ENCODE measurements around the gene TCEA2.

DNA sequence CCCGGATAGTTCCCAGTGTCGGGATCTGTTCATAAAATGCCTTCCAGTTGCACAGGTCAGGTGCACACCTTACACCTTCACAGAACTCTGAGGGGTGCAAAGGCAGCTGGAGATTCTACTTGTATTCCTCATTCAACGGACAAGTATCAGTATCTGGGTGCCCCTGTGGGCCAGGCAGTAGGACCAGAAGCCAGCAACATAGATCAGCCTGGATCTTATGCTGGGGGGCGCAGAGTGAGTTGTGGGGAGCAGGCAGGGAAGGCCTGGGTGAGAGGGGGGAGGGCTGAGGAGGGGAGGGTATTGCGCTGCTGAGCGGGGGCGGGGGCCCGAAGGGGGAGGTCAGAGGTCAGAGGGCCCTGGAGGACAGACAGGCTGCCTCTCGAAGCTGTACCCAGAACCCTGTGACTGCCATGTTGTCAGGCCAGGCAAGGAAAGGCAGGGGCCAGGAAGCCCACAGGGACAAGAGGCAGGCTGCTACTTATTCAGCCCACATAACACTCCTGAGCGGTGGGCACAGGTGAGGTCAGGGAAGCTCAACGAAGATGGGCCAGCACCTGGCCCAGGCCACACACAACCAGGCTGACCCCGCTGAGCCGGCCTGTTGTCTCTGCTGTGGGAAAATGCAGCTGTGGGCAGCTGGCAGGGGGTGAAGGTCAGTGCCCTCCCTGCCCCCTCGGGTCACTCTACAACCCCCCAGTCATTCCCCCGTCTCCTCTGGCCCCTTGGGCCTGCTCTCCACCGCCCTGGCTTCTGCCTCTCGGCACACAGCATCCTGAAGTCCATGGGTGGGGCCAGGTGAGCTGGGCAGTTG is 18.0 kb downstream of the TCEA2 start:
- TF ChIP-seq, protein P1, sequence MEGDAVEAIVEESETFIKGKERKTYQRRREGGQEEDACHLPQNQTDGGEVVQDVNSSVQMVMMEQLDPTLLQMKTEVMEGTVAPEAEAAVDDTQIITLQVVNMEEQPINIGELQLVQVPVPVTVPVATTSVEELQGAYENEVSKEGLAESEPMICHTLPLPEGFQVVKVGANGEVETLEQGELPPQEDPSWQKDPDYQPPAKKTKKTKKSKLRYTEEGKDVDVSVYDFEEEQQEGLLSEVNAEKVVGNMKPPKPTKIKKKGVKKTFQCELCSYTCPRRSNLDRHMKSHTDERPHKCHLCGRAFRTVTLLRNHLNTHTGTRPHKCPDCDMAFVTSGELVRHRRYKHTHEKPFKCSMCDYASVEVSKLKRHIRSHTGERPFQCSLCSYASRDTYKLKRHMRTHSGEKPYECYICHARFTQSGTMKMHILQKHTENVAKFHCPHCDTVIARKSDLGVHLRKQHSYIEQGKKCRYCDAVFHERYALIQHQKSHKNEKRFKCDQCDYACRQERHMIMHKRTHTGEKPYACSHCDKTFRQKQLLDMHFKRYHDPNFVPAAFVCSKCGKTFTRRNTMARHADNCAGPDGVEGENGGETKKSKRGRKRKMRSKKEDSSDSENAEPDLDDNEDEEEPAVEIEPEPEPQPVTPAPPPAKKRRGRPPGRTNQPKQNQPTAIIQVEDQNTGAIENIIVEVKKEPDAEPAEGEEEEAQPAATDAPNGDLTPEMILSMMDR (conservative IDR thresholded peaks at IDR 0.05; ENCODE audit: low read length) = no peak
- no peak for TF ChIP-seq EZH2phosphoT487 (IDR thresholded peaks at IDR 0.05; ENCODE audit: borderline replicate concordance)
